GM18868 (cell line): ENCODE results near the gene AKT1.

Source experiments
- ATAC-seq: cut with Tn5 transposase; IDR thresholded peaks from one replicate; pipeline ENCODE4 v1.9.1; 2021; ENCODE audit warnings: mild to moderate bottlenecking, moderate library complexity; ENCODE audit not compliant: unreplicated experiment

Gene AKT1

DNA sequence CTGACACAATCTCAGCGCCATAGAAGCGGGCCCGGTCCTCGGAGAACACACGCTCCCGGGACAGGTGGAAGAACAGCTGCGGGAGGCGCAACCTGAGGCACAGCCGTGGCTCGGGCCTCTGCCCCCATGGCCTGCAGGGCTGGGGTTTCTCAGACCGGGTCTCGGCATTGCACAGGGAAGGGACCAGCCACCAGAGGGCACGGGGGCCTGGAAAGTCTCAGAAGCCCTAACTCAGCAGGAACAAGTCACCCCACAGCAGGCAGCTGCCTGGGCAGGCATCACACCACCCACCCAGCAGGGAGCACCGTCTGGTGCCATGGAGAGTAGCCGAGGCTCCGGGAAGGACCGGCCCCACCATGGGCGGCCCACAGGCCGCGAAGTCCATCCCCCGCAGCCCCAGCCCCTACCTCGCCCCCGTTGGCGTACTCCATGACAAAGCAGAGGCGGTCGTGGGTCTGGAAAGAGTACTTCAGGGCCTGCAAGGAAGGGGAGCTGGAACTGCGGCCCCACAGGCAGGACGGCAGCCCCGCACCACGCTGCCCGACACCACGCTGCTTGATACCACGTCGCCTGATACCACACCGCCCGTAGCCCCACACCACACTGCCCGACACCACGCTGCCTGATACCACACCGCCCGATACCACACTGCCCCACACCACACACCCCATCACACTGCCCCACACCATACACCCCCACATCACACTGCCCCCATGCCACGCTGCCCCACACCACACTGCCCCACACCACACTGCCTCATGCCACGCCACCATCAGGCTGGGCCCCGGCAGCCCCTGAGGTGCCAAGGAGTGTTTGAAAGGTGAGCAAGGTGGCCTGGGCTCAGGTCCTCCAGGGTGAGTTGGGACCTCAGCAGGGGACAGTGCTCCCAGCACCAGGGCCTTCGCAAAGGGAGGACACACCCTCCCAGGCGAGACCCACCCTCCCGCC, 21.8 kb downstream of the AKT1 start:
- ATAC-seq, result no peak

DNA sequence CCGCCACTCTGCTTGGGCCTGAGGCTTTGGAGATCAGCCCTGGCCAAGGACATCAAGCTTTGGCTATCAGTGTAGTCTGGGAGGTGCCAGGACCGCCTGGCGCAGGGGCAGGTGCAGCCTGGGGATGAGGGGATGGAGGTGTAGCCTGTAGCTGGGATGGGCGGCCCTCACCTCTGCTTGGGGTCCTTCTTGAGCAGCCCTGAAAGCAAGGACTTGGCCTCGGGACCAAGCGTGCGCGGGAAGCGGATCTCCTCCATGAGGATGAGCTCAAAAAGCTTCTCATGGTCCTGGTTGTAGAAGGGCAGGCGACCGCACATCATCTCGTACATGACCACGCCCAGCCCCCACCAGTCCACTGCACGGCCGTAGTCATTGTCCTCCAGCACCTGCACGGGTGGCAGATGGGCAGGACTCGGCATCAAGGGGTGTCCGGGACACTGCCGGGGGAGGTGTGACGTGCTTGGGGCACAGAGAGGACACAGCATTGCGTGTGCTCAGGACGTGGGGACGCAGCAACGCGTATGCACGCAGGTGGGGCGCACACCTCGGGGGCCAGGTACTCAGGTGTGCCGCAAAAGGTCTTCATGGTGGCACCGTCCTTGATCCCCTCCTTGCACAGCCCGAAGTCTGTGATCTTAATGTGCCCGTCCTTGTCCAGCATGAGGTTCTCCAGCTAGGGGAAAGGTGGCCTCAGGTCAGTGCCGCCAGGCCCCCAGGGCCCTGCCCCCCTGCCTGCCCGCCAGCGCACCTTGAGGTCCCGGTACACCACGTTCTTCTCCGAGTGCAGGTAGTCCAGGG, 22.6 kb downstream of the AKT1 start:
- ATAC-seq, result no peak

- no peak for ATAC-seq
These were observed 23.4 kb downstream of the AKT1 start for GRCh38 chr14:104771918-104772706.

DNA sequence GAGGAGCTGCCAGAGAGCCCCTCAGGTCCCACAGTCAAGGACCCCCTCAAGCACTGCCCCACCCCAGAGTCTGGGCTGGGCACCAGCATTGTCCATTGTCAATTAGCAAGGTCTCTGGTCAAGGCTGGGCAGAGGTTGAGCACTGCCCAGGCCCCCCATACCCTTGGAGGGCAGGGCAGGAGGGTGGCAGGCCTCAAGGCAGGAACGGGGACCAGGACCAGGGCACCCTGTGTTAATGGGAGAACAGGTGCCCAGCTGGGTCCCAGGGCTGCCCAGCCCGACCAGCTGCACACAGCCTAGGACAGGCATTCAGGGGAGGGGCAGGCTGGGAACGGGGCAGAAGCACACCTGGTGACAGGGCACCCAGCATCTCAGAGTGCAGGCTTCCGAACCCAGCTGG, 24.2 kb downstream of the AKT1 start:
- no peak for ATAC-seq

DNA sequence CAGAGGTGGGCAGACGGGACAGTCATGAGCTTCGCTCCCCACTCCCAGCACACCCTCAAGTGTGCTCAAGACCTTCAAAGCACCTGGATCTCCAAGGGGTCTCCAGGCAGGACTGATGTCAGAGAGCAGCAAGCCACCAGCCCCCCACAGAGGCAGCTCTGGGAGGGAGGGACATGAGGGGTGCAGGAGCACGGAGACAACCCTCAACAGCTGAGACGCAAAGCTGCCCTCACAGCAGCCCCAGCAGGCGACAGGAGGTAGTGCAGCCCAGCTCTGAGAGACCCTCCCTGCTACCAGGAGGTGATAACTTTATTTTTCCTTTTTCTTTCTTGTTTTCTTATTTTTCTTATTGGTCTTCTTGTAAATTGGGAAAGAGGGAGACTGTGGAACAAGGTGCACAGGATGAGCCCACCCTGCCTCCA, 24.7 kb downstream of the AKT1 start:
- no peak for ATAC-seq

- no peak for ATAC-seq
These were observed 25.4 kb downstream of the AKT1 start for GRCh38 chr14:104770072-104770579.

DNA sequence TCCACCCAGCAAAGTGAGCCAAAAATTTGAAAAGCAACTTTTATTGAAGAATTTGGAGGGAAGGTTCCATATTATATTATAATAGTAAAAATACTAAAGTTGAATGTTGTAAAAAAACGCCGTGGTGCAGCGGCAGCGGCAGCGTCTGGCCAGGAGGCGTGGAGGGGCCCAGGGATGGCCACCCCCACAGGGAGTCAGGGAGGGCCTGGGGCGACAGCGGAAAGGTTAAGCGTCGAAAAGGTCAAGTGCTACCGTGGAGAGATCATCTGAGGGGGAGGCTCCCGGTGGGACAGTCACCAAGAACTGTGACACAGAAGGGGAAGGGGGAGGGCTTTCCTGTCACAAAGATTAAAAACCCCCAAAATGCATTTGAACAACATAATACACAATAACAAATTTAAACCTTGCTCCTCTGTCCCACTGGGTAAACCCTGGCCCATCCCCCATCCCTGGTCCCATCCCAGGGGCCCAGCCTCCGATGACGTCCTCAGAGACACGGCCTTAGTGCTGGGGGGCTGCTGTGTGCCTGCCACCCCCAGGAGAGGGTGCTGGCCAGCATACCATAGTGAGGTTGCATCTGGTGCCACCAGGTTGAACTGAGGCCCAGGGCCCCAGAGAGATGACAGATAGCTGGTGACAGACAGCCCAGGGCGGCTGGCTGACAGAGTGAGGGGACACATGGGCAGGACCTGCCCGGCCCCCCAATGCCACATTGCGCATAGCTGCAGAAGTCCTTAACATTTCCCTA, 26.1 kb downstream of the AKT1 start:
- no peak for ATAC-seq

GRCh38 chr14:104768437-104769323, 26.9 kb downstream of the AKT1 start:
- ATAC-seq, result peak; percentile 80

DNA sequence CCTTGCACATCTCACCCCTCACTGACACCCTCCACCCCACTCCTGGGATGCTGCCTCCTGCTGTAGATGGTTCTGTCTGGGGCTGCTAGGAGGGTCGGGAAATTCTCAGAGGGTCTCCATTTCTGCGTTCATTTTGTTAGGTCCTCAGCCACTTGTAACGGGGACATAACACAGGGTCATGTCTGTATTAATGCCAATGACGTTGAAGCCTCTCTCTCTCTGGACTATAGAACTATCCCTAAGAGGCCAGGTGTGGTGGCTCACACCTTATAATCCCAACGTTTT, 28.0 kb downstream of the AKT1 start:
- ATAC-seq, result no peak

DNA sequence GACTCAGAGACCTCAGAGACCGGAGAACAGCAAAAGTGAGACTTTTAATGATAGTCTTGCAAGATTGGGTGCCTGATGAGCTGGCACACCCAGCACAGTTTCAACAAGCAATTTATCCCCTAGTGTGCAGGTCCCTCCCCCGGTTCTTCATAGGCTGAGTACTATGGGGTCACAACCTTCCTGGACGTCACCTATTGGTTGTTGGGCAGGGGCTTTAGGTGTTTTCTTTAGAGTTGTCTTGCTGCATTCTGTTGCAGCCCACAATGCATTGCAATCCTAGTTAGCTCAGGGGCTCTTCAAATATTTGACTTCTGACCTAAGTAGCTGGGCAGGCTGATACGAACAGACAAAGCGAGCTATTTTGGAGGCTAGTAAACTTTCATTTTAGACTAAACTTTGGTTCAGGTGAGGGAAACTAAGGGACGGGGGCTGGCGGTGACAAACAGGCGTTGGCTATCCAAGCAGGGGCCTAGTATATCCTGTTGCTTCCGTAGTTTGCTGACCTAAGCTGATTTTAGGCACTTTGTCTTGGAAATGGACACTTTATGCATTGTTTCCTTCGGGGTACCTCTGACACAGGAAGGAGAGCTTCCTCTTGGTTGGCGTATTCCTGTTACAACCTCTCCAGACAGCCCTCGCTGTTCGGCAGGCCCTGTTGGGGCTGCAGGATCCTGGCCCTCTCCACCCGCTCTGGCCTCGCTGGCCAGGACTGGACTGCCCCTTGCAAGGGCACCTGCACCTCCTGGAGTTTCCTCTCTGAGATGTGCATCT, 28.5 kb downstream of the AKT1 start:
- ATAC-seq, result no peak

DNA sequence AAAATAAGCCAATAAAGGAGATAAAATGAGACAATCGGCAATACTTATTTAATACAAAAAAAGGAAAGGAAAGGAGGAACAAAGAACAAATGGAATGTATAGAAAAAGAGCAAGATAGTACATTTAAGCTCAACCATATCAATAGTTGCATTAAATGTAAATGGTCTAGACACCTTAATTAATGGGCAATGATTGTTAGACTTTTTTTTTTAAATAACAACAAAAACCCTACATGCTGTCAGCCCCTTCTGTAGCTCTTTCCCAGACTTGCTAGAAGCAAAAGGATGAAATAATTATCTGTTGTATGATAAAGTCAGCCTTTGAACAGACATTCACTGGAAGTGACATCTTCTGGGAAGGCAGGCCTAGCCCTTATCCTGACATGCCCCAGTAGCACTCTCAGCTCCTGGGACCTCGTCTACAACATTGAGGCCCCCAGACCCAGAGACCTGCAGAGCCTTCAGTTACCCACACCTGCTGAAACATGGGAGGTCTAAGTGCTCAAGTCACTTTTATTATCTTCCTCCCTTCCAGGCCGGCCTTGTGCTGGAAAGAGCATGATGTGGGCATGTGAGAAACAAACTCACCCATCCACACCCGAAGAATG, 29.2 kb downstream of the AKT1 start:
- ATAC-seq, result no peak

DNA sequence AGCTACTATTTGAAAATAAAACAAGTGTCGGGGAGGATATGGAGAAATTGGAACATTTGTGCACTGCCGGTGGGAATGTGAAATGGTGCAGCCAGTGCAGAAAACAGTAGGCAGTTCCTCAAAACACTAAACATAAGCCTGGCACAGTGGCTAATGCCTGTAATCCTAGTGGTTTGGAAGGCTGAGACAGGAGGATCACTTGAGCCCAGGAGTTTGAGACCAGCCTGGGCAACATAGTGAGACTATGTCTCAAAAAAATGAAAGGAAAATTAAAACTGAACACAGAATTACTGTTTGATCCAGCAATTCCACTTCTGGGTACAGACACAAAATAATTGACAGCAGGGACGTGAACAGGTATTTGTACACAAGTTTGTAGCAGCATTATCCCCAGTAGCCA, 30.0 kb downstream of the AKT1 start:
- ATAC-seq, result no peak

GRCh38 chr14:104758981-104759969, 36.3 kb downstream of the AKT1 start:
- no peak for ATAC-seq

DNA sequence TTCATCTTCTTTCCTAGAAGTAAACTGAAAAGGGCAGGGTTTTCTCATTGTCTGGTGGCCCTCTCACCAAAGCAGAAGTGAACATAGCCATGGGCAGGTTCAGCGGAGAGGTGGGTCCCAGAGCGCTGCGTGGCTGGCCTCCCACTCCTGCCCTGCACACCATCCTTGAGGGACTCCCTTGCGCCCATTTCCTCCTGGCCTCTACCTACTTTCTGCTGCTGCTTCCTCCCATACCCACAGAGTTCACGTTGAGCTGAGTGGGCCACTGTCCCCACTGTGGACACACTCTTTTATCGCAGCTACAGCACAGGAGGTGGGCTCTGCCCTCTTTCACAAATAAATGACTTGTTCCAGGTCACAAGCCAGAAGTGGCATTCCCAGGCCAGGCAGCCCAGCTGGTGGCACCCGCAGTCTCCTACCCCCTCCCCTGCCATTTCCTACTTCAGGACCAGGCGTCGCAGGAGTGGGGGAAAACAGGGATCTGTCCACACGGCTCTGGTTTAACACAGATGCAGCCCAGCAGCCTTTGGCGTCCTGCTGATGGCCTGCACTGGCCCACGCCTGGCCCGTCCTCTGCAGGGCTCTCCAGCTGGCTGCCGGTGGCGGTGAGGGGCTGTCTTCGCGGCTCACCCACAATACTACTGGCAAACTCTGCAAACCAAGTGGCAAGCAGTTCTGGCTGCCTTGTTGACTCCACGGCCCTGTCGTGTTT, 37.7 kb downstream of the AKT1 start:
- ATAC-seq, result no peak

DNA sequence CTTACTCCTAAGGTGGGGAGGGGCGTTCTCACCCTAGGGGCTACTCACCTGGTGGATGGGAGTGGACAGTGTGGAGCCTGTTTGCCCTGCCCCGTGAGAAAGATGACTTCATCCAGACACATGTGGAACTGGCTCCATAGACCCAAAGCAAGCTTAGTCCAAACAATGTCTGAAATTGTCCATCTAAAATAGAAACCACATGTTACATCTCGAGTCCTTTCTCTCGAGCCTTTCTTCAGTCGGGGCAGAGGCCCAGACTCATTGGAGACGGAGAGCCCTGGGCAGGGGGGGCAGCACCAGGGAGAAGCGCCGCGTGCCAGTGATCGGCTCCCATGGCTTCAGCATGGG, 38.3 kb downstream of the AKT1 start:
- ATAC-seq, result no peak

GRCh38 chr14:104756477-104757237, 38.9 kb downstream of the AKT1 start:
- ATAC-seq, result no peak
